ENCODE data around the gene ADAMTS15.
A peak's percentile ranks its signal among the peaks of the same experiment; 100 is the strongest.

Gene ADAMTS15

DNA sequence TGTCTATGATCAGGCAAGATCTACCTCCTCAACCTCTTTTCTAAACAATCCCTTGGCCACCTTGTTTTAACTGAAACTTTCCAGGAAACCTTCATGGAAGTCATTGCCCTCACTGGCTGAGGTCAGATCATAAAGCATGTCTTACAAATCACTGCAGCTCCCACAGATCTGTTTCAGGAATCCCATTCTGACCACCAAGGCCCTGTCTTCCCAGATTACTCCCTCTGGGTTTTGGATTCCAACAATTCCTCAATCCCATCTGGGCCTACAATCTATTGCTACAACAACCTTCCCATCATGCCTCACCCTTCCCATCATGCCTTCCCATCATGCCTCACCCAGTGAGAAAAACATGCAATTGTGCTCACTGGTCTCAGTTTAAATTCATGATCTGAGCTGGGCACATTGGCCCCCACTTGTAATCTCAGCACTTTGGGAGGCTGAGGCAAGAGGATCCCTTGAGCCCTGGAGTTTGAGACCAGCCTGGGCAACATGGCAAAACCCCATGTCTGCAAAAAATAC, 15.9 kb downstream of the ADAMTS15 start:
- DNase-seq: no peak

DNA sequence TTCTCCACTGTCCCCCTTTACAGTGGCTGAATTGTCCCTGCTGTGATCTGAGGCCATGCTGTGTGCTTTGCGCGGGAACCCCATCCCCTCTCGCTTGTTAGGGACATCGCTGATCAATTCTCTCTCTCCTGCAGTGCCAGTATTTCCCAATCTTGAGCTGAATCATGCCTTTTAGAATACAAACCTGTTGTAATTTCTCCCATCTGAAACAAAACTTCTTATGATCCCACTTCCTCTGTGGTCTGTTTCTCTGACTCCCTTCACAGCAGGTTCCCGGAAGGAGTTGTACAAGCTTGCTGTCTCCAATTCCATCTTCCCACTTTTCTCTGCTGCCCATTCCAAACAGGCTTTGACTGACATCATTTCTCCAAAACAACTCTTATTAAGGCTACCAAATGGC, 16.8 kb downstream of the ADAMTS15 start:
- DNase-seq: no peak

DNA sequence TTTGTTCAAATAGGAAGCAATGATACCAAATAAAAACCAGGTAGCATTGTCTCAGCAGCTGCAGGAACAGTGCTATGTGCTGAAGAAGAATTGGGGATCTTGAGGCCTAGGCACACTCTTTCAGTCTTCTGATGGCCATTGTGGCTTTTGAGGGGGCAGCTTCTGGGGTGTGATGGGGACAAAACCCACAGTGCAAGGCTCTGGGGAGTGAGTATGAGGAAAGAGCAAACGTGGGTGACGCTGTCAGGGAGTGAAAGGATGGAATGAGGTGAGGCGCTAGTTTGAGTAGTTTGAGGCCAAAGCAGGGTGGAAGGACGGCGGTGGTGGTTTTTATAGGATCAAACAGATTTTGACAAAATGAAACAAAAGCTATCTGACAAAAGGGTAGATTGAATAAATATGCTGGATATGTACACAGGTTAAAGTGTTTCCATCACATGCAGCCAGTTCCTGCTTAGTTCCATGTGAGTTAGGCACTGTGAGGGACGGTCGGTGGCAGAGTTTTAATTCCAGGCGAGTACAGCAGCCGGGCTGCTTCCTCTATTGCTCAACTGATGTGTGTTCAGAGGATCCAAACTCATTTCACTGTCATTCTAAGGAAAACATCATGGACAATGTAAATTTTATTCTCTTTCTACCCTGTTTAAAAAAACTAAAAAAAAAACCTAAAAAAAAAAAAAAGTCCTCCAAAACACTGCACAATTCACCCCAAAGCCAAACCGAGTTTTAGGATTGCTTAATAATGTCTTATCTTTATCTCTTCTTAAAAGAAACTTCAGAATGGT, 18.9 kb downstream of the ADAMTS15 start:
- DNase-seq: no peak

DNA sequence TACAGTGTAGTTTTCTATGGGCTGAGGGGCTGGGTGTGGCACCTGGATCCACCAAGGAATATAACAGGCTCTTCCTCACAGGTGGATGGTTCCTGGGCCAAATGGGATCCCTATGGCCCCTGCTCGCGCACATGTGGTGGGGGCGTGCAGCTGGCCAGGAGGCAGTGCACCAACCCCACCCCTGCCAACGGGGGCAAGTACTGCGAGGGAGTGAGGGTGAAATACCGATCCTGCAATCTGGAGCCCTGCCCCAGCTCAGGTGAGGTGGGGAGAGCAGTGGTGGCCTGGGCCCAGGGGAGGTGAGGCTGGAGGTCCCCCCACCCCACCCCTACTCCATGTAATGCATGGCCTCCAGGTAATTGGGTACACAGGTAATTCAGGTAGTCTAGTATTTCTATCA, 20.7 kb downstream of the ADAMTS15 start:
- no peak for DNase-seq

DNA sequence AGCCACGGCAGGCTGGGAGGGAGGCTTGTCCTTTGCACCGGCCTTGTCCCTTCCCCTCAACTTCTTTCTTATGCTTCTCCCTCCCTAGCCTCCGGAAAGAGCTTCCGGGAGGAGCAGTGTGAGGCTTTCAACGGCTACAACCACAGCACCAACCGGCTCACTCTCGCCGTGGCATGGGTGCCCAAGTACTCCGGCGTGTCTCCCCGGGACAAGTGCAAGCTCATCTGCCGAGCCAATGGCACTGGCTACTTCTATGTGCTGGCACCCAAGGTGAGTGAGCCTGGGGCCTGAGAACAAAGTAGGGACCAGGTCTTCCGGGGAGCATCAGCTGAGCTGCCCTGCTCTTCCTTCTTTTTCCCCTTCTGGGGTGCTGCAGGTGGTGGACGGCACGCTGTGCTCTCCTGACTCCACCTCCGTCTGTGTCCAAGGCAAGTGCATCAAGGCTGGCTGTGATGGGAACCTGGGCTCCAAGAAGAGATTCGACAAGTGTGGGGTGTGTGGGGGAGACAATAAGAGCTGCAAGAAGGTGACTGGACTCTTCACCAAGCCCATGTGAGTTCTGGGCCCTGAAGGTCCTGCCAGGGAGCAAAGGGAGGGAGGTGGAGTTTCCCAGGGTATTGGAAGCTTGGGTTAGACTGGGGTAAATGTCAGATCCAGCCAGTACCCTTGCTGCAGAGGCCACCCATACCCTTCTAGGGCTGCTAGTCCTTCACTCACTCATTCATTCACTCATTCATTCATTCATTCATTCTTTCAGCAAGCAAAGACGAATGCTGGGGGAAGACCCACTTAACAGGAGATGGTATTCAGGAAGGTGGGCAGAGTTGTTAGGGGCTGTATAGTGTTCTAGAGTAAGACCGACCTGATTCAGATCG, 22.6 kb downstream of the ADAMTS15 start:
- DNase-seq: no peak

DNA sequence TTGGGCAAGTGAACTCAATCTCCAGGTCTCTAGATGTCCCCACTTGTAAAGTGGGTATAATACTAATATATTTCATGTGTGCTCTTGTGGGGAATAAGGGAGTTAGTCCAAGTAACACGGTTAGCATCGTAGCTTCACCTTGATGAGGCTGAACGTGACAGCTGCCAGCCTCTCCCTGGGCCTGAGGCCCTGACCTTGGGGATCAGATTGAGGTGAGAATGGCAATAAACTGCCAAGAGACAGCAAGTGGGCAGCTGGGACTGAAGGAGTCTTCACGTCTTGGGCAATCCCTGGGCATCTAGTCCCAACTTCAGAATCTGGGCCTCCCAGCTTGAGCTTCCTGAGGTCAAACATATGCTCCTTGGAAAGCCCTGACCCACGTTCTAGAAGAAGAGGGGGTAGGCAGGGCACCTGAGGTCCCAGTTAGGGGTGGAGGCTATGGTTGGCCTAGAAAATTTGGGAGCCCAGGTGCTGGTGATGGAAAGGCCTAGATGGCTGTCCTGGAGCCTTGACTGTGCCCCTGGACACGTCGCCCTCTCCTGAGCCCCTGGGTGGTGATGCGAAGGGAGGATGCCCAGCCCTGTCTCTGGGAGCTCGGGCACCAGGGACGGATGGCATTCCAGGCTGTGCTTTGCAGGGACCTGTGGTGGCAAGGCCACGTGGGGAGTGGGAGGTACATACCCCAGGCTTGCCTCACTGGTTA, 23.4 kb downstream of the ADAMTS15 start:
- DNase-seq: no peak

DNA sequence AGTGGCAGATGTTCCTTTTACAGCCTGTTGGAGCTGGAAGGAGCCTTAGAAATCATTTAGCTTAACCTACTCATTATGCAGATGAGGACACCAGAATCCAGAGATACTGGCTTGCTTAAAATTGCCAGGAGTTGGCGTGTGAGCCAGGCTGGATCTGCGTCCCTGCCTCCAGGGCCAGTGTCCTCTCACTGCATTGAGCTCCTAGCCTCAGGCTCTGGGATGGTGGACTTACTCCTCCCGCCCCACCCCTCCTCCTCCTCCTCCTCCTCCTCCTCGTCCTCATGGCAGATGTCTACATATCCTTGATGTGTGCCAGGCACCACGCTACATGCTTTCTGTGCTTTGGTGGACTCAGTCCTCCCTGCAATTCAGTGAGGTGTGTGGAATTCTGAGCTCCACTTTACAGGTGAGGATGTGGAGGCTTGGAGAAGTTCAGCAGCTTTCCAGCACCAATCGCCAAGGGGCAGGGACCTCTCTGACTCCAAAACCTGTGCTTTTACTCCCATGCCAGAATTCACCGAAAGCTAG, 24.1 kb downstream of the ADAMTS15 start:
- DNase-seq: no peak

DNA sequence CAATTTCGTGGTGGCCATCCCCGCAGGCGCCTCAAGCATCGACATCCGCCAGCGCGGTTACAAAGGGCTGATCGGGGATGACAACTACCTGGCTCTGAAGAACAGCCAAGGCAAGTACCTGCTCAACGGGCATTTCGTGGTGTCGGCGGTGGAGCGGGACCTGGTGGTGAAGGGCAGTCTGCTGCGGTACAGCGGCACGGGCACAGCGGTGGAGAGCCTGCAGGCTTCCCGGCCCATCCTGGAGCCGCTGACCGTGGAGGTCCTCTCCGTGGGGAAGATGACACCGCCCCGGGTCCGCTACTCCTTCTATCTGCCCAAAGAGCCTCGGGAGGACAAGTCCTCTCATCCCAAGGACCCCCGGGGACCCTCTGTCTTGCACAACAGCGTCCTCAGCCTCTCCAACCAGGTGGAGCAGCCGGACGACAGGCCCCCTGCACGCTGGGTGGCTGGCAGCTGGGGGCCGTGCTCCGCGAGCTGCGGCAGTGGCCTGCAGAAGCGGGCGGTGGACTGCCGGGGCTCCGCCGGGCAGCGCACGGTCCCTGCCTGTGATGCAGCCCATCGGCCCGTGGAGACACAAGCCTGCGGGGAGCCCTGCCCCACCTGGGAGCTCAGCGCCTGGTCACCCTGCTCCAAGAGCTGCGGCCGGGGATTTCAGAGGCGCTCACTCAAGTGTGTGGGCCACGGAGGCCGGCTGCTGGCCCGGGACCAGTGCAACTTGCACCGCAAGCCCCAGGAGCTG, 24.8 kb downstream of the ADAMTS15 start:
- DNase-seq: no peak

DNA sequence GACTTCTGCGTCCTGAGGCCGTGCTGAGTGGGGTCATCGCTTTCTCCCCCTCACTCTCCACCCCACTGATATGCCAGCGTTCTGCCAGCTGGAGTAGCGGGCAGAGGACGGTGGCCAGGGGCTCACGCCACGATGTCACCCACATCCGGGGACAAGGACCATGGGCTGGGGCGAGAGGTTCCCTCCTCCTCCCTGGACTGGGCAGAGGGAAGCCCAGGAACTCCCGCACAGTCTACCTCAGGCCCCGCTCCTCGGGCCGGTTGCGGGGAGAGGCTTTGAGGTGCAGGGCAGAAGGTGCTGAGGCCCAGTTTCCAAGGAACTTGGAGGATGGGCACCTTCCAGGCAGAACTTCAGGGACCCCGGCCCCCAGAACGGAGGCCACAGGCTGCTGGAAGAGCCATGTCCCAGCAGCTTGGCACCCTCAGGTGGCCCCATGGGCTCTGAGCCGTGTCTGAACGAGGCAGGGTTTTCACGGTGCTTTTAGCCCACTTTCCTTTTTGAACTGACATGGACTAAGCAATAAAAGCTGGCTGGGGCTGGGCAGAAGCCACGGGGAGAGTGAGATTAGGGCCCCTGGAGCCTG, 25.4 kb downstream of the ADAMTS15 start:
- no peak for DNase-seq

DNA sequence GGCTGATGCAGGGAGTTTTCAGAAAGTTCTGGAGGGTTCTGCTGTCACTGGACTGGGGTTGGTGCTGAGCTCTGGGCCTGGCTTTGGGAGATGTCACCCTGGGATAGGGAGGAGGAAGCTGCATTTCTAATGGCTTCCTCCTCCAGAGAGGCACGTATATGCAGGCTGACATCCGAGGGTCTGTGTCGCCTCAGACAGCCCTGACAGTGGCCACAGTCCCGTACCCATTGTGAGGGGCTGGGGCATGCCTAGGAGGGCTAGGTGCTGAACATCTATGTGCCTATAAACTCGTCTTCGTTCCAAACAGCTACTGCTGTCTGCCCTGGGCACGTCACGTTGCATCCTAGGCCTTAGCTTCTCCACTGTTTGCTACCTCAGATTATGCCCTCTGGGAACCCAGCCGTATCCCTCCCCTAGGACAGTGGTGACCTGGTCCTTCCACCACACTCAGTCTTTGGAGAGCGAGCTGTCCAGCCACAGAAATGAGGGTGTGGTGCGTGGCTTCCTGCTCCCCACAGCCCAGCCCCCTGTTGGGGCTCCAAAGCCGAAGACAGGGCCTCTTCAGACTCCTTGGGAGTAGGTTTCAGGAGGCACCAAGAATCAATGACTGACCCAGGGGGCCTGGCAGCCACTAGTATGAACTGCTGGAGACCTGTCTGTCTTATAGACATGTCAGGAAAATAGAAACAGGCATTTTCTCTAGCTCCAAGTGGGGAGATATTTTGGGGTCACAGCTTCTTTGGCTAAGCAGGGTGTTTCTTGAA, 26.4 kb downstream of the ADAMTS15 start:
- DNase-seq: no peak

DNA sequence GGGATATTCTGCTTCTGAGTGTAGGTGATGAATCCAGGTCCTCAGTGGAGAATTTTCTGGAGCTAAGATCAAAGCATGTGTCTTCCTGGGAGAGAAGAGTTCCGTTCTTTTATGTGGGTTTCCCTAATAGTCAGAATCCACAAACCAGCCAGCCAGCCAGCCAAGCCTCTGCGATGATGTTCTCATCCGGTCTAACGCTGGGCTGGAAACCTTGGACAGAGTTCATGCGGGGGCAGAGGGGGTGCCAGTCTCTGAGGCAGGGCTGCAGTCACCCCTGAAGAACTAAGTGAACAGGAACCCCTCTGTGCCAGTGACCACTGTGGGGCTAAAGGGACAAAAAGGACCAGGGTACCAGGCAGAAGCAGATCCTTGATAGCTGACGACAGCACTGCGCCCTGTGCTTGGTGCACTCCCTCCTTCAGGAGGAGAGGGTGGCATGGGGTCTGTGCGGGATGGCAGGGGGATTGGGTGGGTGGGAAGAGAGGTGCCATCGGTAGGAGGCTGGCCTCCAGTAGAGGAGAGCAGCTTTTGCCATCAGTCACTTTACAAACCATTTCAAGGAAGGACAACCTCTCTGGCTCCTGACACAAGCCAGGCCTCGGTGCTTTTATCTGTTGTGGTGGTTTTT, 27.1 kb downstream of the ADAMTS15 start:
- no peak for DNase-seq

DNA sequence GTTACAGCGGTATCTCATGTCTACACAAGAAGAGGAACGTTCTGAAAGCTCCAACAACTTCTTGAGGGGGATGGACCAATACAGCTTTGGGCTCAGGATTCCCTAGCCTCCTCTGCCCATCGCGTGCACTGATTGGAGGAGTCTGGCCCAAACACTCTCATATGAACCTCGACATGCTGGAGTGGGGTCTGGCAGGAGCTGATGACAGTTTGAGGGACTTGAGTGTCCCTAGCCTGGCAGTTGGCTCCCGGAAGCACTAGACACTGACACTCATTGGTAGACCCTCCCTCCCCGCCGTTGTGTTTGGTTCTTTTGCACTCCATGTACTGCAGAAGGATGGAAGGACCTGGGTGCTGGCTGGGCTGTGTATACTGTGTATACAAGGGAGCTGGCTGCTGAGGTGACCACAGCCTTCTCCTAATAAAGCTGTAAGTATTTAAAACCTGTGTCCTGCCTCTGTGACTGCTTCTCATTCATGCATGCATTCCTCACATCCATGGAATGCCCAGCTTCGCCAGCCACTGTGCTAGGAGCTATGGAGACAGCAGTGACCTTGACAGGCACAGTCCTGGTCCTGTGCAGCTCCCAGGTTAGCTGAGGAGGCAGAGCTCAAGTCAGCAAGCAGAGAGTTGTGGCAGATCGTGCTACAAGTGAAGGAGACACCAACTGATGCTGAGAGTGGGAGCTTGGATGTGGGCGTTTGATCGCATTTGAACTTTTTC, 27.9 kb downstream of the ADAMTS15 start:
- DNase-seq: no peak

DNA sequence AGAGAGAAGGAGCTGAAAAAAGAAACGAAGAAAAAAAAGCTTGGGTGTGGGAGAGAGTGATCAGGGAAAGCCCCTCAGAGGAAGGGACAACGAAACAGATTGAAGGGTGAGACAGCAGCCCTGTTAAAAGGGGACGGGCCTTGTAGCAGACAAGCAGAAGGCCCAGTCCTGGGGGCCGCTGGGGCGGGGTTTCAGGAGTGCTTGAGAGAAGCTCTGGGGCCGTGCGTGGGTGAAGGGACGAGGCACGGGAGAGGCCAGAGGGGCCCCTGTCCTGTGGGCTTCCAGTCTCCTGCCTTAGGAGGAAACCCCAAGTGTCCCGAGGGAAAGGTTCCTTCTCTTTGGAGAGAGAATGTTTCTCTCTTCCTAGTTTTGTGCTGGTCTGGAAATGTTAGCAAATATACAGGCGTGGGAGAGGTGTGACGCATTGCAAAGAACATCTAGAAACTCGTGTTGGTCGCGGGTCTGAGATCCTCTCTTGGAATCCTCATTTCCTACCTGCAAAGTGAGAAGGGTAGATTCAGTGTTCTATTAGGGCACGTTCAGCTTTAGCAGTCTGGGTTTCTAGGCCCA, 28.6 kb downstream of the ADAMTS15 start:
- no peak for DNase-seq

DNA sequence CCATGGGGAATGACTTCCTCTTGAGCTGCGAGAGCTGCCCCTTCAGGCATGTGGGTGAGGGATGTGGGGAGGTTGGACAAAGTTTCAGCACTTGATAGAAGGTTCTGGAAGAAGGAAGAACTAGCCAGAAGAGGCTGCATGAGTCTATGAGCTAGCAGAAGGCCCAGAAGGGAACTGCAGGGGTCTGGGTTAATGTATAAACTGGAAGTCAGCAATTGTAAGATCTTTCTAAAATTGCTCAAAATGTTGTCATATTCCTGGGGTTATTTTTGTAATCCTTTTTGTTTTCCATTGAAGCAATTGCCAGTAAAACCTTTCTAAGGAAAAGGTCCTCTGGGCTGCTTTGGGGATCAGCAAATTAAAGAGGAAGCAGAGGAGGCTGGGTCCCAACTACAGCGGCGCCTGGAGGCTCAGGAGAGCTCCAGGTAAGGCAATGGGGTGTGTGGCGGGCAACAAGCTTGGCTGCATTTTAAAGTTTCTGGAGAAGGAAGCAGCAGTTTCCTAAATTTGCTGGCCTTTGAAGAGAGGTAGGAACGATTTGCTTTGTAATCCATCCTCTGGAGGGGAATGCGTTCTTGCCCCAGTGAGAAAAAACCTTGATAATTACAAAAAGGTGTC, 29.2 kb downstream of the ADAMTS15 start:
- peak; percentile 84 for DNase-seq

DNA sequence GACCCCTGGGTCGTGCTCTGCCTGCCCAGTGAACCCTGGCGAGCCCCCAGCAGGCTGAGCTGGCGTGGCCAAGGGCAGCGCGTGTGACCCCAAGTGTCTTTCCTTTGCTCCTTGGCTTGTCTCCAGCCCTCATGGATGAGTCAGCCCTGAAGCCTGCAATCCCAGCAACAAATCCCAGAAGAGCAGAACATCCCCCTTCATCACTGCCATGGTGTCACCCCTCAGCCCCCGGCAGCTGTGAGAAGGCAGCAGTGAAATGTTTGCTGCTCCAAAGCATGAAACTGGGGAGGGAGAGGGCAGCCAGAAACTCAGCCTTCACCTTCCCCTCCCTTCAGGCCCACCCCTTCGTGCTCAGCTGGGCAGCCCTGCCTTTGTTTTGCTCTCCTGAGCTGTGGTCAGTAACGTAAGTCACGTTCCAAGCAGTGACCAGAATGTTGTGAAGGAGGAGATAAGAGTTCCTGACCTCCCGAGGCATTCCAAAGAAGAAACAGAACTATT, 29.8 kb downstream of the ADAMTS15 start:
- DNase-seq: peak; percentile 84

DNA sequence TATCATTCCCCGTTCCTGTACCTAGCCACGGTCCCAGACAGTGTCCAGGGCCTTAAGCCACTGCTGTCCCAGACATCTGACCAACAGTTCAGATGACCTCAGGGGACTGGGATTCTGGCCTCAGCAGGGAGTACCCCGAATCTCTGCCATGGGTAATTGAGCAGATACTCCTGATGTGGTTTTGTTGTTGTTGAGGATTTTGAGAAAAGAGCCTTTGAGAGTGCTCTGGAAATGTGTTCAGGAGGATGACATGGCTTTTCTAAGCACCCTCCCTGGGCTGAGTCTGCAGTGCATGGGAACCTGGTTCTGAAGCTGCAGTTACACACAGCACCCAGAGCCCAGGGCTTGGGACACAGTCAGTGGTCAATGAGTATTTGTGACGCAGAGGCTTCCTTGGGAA, 30.4 kb downstream of the ADAMTS15 start:
- DNase-seq: no peak

DNA sequence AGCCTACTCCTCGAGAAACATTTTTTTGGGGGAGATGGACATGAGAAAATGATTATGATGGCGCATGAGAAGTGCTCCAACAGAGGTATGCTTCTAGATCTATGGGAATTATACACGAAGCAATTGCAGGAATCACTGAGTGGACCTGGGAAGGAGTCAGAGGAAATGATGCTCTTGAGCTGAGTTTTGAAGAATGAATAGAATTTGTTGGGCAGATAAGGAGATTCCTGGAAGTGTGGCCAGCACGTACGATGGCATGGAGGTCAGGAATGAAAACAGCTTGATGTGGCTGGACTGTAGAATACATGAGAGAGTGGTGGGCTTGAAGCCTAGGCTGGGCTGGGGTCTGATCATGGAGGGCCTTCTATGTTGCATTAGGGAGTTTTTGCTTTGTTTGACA, 31.7 kb downstream of the ADAMTS15 start:
- DNase-seq: no peak

DNA sequence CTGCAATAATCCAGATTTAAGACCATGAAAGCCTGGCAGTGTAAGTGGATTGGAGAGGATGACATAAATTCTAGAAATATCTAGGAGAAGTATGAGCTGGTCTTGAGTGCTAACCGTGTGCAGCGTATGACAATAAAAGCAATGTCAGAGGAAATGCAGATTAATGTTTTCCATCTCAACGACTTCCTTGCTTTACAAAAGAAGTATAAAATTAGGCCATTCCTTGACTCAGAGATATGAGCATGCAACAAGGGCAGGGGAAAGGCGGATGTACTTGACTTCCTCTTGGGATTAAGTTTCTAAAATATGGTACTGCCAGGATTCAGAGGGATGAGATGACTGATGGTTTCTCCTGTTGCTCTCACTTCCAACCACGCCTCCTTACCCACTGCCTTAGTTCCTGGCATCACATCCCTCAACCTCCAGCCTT, 32.3 kb downstream of the ADAMTS15 start:
- no peak for DNase-seq

DNA sequence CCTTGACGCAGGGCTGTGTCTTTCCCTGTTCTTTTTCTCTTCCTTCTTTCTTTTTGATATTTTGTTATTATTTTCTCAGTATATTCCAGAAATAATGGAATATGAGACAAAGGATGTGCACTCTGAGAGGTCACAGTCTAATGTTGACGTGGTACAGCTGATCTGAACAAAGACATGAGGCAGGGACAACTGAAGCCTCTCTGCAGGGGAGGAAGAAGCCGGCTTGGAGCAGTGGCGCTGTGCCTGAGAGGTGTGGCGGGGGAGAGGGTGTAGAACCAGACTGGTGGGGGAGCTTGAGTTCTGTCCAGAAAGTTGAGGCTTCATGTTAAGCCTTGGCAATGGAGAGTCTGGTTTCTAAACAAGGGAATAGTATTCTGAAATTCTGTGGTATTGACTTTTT, 34.7 kb downstream of the ADAMTS15 start:
- DNase-seq: no peak

Data from kidney glomerular epithelial cell (primary cell).